NB4 (cell line): Measurements from ENCODE around the gene BTC.

Experiments
- MYC ChIP-seq: IDR thresholded peaks from 2 replicates; pipeline ENCODE4 v1.6.1; 2011; ENCODE audit warnings: low read depth, low read length
- POLR2A ChIP-seq: IDR thresholded peaks from 2 replicates; pipeline ENCODE4 v1.6.1; 2011; ENCODE audit warnings: mild to moderate bottlenecking; ENCODE audit not compliant: insufficient read length; ENCODE audit errors: extremely low read depth
- TF ChIP-seq, protein P1 (sequence below): IDR thresholded peaks from one replicate; pipeline ENCODE4 v1.5.1; 2012; ENCODE audit warnings: low read depth, low read length

DNA sequence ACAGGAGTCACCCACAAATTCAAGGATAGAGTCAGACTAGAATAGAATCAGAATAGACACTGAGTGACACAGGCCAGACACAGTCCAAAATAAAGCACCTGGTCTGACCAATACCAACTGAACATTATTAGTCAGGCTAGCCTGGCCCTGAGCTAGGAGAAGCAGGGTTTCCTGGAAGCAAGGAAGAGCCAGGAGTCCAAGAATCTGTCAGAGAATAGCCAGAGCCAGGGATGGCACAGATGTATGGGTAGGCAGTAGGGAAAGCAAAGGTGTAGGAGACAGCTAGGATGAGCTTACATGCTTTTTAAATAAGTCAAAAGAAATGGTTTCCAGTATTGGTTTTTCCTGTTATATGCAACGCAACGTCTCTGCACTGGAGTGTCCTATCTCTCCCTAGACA lies 3.7 kb downstream of the BTC start:
- TF ChIP-seq, protein P1, sequence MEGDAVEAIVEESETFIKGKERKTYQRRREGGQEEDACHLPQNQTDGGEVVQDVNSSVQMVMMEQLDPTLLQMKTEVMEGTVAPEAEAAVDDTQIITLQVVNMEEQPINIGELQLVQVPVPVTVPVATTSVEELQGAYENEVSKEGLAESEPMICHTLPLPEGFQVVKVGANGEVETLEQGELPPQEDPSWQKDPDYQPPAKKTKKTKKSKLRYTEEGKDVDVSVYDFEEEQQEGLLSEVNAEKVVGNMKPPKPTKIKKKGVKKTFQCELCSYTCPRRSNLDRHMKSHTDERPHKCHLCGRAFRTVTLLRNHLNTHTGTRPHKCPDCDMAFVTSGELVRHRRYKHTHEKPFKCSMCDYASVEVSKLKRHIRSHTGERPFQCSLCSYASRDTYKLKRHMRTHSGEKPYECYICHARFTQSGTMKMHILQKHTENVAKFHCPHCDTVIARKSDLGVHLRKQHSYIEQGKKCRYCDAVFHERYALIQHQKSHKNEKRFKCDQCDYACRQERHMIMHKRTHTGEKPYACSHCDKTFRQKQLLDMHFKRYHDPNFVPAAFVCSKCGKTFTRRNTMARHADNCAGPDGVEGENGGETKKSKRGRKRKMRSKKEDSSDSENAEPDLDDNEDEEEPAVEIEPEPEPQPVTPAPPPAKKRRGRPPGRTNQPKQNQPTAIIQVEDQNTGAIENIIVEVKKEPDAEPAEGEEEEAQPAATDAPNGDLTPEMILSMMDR, result no peak
- TF ChIP-seq MYC (no peak), POLR2A (no peak)
